Measurements from ENCODE around the gene CSNK1G1.

- no peak for TF ChIP-seq CTCF (conservative IDR thresholded peaks at IDR 0.05)
- TF ChIP-seq ZFX (IDR thresholded peaks at IDR 0.05) = no peak
Observed at GRCh38 chr15:64349375-64349774, 6.6 kb downstream of the CSNK1G1 start.
